RWPE1 (cell line): ENCODE measurements around the gene SKA3.
"Not testable (repeated sequence)": the region's sequence is repeated elsewhere in the genome, so short reads cannot be mapped to it uniquely, and the experiment has no call there.

ENCODE experiments used
- CTCF ChIA-PET: fragments of 350-600 bp; sonication (Branson Sonifier 250); formaldehyde crosslinking; extraction: SDS; loops from one replicate; lab custom pipeline; 2021; lab: Yijun Ruan, JAX
- POLR2A ChIA-PET: fragments of 400-600 bp; formaldehyde crosslinking; extraction: SDS; loops from one replicate; lab custom pipeline; 2020; ENCODE audit warnings: antibody characterized with exemption; ENCODE audit not compliant: low non-redundant PET; lab: Yijun Ruan, JAX
- DNase-seq: peaks from one replicate; pipeline ENCODE4 v3.0.0; 2012; ENCODE audit warnings: low spot score
- H3K27ac ChIP-seq: fragments of 450-650 bp; 2 replicates; pipeline ENCODE4 v1.5.1; 2017
- CTCF ChIP-seq: fragments of 450-650 bp; conservative IDR thresholded peaks from 2 replicates; pipeline ENCODE4 v1.5.1; 2017; ENCODE audit warnings: low read depth, mild to moderate bottlenecking

SKA3 gene

GRCh38 chr13:21181671-21182070 is 5.3 kb upstream of the SKA3 start:
- no peak for TF ChIP-seq CTCF
- H3K27ac ChIP-seq: no peak overlapping the region
- DNase-seq: no peak
- ChIA-PET CTCF (no interaction called here), POLR2A (no interaction called here)

GRCh38 chr13:21176982-21177284 is 581 bp upstream of the SKA3 start:
- POLR2A ChIA-PET: interaction anchor here (0.7 to 1.1 kb wide), 2 partner anchors 12 to 14 kb away, joined by 3 to 5 read pairs; no protein-coding TSS in a partner anchor
- CTCF ChIA-PET: interaction anchor here (1.3 kb wide), 1 partner anchor 300 kb away, joined by 3 read pairs; no protein-coding TSS in a partner anchor
- TF ChIP-seq CTCF: no peak

GRCh38 chr13:21175656-21176214 is 617 bp downstream of the SKA3 start:
- TF ChIP-seq CTCF: no peak
- CTCF ChIA-PET: interaction anchor here (0.5 kb wide), 1 partner anchor 421 kb away, joined by 3 read pairs; no protein-coding TSS in a partner anchor
- H3K27ac ChIP-seq: peak overlapping the region; percentile 93
- POLR2A ChIA-PET: interaction anchor here (1.1 kb wide), 1 partner anchor 11 kb away, joined by 5 read pairs; no protein-coding TSS in a partner anchor
- no peak for DNase-seq

More at GRCh38 chr13:21176982-21177284, 581 bp upstream of the SKA3 start:
- no peak for DNase-seq
- peak overlapping the region; percentile 93 for H3K27ac ChIP-seq

- DNase-seq, CTCF ChIA-PET, POLR2A ChIA-PET, H3K27ac ChIP-seq: not testable (repeated sequence)
Observed at GRCh38 chr13:21173767-21174166, 2.6 kb downstream of the SKA3 start.

- no peak for TF ChIP-seq CTCF
- ChIA-PET POLR2A (no interaction called here), CTCF (no interaction called here)
- H3K27ac ChIP-seq: no peak overlapping the region; the same call in 1 of the 2 replicates
- DNase-seq: no peak
Observed at GRCh38 chr13:21171420-21171819, 4.9 kb downstream of the SKA3 start.

- H3K27ac ChIP-seq, POLR2A ChIA-PET, DNase-seq, CTCF ChIA-PET: not testable (repeated sequence)
Observed at GRCh38 chr13:21165606-21166005, 10.7 kb downstream of the SKA3 start.

- no peak for TF ChIP-seq CTCF
- ChIA-PET POLR2A (interaction anchor here (0.8 kb wide), 1 partner anchor 12 kb away, joined by 5 read pairs; the partner anchor contains the start of genes MRPL57 and SKA3), CTCF (interaction anchor here (0.6 kb wide), 1 partner anchor 290 kb away, joined by 4 read pairs; no protein-coding TSS in a partner anchor)
- no peak overlapping the region for H3K27ac ChIP-seq
- no peak for DNase-seq
Observed at GRCh38 chr13:21164631-21165030, 11.7 kb downstream of the SKA3 start.
